HUES64 (cell line): Measurements from ENCODE around the gene CLCA2.

Source experiments
- H3K27ac ChIP-seq: 2 replicates; pipeline ENCODE4 v1.7.0; 2013; ENCODE audit warnings: low read depth, low read length, inconsistent platforms
- H3K27me3 ChIP-seq: 2 replicates; pipeline ENCODE4 v1.6.1; 2013; ENCODE audit warnings: mild to moderate bottlenecking, low read length; ENCODE audit not compliant: insufficient read depth
- H3K36me3 ChIP-seq: 2 replicates; pipeline ENCODE4 v1.6.1; 2013; ENCODE audit warnings: mild to moderate bottlenecking, low read length; ENCODE audit not compliant: insufficient read depth
- H3K4me1 ChIP-seq: 2 replicates; pipeline ENCODE4 v1.6.1; 2013; ENCODE audit warnings: mild to moderate bottlenecking, low read length, moderate library complexity; ENCODE audit not compliant: insufficient read depth
- H3K4me3 ChIP-seq: 2 replicates; pipeline ENCODE4 v1.5.1; 2013; ENCODE audit warnings: mild to moderate bottlenecking, low read length, moderate library complexity
- H3K9ac ChIP-seq: 2 replicates; pipeline ENCODE4 v1.6.1; 2013; ENCODE audit warnings: mild to moderate bottlenecking, low read depth, low read length
- H3K9me3 ChIP-seq: 2 replicates; pipeline ENCODE4 v1.6.1; 2013; ENCODE audit warnings: low read depth, low read length; ENCODE audit not compliant: insufficient read depth
- WGBS: fragments of 150-250, 120-280 bp; methylation state at CpG from one replicate; pipeline ENCODE4 v1.1.7; 2013; ENCODE audit warnings: missing lambda C conversion rate; 5-methylcytosine and 5-hydroxymethylcytosine counted together

CLCA2 gene

DNA sequence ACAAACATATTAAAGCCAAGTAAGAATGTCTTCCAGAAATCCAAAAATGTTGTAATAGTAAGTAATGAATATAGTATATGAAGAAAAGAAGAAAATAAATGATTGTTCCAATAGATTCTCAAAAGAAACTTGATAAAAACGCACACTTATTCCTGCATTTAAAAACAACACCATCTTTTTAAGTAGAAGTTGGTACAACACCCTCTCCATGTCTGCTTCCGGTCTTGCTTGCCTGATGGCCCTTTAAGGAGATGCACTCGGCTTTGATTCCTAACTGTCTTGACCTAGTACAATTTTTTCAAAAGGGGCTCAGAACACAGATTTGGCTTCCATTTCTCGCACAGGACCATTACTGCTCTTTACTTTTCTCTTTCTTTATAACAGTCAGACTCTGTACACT lies 53.7 kb downstream of the CLCA2 start:
- no peak overlapping the region for H3K9ac ChIP-seq
- H3K27me3 ChIP-seq = no peaks in the 10 kb centered on the region
- H3K4me3 ChIP-seq = no peak overlapping the region
- H3K4me1 ChIP-seq = peaks cover 7% of the 10 kb centered on the region; the same call in 1 of the 2 replicates
- H3K27ac ChIP-seq = no peak overlapping the region
- no peaks in the 10 kb centered on the region for H3K36me3 ChIP-seq
- no peaks in the 10 kb centered on the region for H3K9me3 ChIP-seq
- WGBS = 93% methylated on average over 4 of the region's 4 CpGs

DNA sequence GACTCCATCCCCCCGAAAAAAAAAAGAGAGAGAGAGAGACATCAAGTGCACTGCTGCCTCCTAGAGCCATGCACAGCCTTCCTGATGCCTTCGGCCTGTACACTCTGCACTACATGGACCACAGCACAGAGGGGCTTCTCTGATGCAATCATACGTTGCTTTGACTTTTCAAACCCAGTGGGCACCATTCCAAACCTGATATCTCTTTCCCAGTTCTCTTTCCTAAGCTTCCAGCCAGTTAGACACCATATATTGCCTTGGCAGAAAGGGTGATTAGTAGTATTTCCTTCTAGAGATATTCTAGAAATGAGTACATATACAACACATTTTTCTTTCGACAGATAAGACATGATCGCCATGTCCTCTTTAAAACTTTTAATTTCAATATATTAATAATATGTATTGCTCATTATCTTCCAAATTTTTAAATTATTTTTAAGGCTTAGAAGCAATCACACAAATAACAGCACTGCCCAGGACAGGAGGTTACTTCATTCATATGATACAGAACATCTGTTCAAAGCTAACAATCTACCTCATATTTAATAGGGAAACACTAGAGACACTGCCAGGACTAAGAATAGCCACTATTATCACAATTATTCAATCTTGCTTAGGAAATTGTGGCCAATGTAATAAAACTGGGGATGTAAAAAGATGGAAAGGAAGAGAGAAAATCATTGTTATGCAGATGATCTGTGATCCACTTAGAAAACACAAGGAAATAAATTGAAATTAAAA lies 54.6 kb downstream of the CLCA2 start:
- 92% methylated on average over 3 of the region's 5 CpGs for WGBS
- Histone ChIP-seq H3K4me3 (no peak overlapping the region), H3K9me3 (no peaks in the 10 kb centered on the region), H3K27ac (no peak overlapping the region), H3K36me3 (no peaks in the 10 kb centered on the region), H3K4me1 (peaks cover 9% of the 10 kb centered on the region; the same call in 1 of the 2 replicates), H3K27me3 (no peaks in the 10 kb centered on the region), H3K9ac (no peak overlapping the region)

DNA sequence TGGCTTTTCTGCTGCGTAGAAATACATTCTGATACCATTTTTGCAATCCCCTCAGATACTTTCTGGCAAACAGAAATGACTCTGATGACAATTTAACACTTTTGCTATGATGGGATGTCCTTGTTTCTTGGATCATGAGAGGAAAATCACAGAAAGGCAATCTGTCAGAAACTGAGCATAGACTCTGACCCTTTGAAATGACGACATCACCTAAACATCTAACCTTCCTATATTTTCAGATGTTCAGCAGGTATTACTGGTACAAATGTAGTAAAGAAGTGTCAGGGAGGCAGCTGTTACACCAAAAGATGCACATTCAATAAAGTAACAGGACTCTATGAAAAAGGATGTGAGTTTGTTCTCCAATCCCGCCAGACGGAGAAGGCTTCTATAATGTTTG lies 58.0 kb downstream of the CLCA2 start:
- H3K27ac ChIP-seq = no peak overlapping the region
- no peak overlapping the region for H3K9ac ChIP-seq
- peaks cover 9% of the 10 kb centered on the region; the same call in 1 of the 2 replicates for H3K4me1 ChIP-seq
- H3K9me3 ChIP-seq = no peaks in the 10 kb centered on the region
- H3K27me3 ChIP-seq = no peaks in the 10 kb centered on the region
- H3K4me3 ChIP-seq = no peak overlapping the region
- H3K36me3 ChIP-seq = no peaks in the 10 kb centered on the region
- WGBS = 92% methylated on average over 1 of the region's 4 CpGs

DNA sequence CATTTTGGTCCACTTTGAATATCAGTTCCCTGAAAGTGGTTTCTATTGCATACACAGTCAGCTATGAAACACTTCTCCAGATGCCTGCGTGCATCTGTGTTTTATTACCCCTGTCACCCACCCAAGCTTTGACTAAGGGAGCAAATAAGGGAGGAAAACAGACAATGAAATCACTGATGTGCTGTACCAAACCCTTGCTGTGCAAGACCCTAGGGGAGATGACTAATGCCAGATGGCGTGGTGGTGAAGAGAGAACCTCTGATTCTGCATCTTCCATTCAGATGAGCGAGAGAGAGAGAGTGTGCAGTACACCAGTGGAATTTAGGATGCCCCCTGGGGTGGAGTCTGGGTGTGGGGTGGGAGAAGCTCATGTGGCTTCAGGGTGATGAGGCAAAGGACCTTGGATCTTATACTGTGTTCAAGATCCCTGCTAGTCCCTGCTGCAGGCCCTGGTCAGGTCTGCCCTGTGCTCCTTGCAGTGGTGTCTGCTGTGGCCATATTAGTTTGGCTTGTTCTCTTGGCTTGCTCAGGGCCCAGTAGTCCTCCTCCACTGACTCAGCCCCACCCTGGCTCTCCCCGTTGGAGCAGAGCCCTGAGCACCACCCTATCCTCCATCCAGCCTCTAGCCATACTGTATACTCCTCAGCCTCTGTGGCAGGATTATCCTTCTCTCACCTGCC lies 63.3 kb downstream of the CLCA2 start:
- H3K36me3 ChIP-seq = no peaks in the 10 kb centered on the region
- no peaks in the 10 kb centered on the region for H3K9me3 ChIP-seq
- peaks cover 6% of the 10 kb centered on the region; the same call in 1 of the 2 replicates for H3K4me1 ChIP-seq
- H3K4me3 ChIP-seq = no peak overlapping the region
- H3K27me3 ChIP-seq = no peaks in the 10 kb centered on the region
- no peak overlapping the region for H3K27ac ChIP-seq
- H3K9ac ChIP-seq = no peak overlapping the region
- 88% methylated on average over 4 of the region's 4 CpGs for WGBS

DNA sequence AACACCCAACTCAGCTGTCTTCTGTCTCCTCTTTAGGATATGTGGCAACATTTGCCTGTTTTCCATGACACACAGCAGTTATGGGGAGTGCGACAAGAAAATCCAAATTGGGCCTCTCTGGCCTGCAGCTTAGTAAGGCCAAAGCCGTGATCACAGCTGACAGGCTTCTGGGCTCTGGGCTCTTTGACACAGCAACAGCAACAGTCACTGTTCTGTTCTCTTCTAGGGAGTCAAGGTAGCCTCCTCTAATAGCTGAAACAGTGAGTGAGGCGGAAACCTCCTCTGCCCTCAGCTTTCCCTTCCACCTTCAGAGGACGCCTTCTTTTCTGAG lies 63.8 kb downstream of the CLCA2 start:
- Histone ChIP-seq H3K36me3 (no peaks in the 10 kb centered on the region), H3K9ac (no peak overlapping the region), H3K27me3 (no peaks in the 10 kb centered on the region), H3K4me1 (0 out of 2 replicates have a peak, but pooled peaks cover under 1% of the 10 kb centered on the region), H3K27ac (no peak overlapping the region), H3K9me3 (no peaks in the 10 kb centered on the region), H3K4me3 (no peak overlapping the region)
- 95% methylated on average over 4 of the region's 4 CpGs for WGBS

DNA sequence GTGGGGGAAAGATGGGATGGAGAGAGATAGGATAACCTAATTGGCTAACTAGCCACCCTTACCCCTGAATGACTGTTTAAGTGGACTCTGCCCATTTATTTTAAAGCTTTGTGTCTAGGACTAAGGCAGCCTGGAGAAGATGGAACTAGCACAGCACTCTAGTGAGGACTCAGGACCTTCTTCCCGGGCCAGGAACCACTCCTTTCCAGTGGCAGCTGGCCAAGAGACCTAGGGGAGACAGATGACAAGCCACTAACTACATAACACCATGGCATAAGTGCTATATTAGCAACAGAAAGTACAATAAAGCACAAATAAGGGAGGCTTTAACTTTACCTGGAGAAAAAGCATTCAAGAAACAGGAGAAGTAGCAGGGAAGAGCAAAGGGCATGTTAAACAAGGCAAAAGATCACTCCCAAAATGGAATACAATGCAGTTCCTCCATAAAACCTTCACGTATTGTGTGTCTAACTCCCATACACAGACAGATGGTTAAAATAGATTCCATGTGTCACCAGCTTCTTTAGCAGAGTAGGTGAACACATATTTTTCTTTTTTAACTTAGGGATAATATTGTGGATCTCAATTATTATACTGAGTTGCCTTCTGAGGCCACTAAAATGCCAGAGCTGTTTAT lies 65.4 kb downstream of the CLCA2 start:
- Histone ChIP-seq H3K4me1 (peaks cover 3% of the 10 kb centered on the region; the same call in 1 of the 2 replicates), H3K4me3 (no peak overlapping the region), H3K27me3 (no peaks in the 10 kb centered on the region), H3K9ac (no peak overlapping the region), H3K9me3 (no peaks in the 10 kb centered on the region), H3K27ac (no peak overlapping the region), H3K36me3 (no peaks in the 10 kb centered on the region)
- WGBS = 91% methylated on average over 2 of the region's 2 CpGs

DNA sequence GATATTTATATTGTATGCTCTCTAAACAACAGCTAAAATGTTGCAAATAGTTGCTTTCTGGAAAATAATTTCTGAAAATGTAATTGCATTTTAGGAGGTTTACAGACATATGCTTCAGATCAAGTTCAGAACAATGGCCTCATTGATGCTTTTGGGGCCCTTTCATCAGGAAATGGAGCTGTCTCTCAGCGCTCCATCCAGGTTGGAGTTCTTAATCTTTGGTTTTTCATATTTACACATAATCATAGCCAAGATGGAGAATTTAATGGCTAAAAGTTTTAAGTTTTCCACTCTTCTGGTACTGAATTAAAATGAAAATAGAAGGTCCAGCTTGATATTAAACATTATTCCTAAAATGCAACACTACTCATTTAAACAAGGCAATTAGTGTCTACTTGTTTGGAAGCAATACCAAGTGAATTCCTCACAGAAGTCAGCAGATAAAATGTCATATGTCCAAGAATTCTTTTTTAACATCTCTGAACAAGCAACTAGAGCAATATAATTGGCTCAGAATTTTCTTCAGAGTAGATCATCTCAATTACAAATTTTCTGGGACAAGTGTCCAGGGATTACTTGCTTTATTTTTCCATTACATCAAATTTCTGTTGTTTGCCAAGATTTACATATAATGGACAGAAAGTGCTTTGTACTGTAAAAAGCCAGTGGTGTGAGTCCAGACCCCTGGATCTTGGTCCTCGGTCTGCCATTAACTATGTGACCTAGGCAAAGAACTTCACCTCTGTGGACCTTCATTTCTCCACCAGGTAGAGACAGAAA lies 67.4 kb downstream of the CLCA2 start:
- Histone ChIP-seq H3K9ac (no peak overlapping the region), H3K27ac (no peak overlapping the region), H3K27me3 (no peaks in the 10 kb centered on the region), H3K4me3 (no peak overlapping the region), H3K9me3 (no peaks in the 10 kb centered on the region), H3K36me3 (no peaks in the 10 kb centered on the region), H3K4me1 (peaks cover 4% of the 10 kb centered on the region; the same call in 1 of the 2 replicates)
- WGBS = 94% methylated on average over 2 of the region's 2 CpGs

DNA sequence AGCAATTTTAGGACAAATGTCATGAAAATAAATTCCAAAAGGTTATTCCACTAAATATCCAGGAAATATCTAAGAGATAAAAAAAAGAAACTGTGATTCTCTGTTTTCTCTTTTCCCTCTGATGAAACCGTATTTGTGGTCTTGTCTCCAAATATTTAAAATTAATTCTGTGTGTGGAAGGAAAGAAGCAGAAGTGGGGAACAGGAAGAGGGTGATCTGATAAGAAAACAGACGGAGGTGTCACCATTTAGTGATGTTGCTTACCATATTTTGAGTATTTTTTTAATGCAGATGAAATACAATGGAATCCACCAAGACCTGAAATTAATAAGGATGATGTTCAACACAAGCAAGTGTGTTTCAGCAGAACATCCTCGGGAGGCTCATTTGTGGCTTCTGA lies 74.3 kb downstream of the CLCA2 start:
- no peak overlapping the region for H3K4me3 ChIP-seq
- H3K9ac ChIP-seq = no peak overlapping the region
- H3K36me3 ChIP-seq = no peaks in the 10 kb centered on the region
- H3K4me1 ChIP-seq = peaks cover 18% of the 10 kb centered on the region
- 97% methylated on average over 3 of the region's 3 CpGs for WGBS
- H3K27ac ChIP-seq = no peak overlapping the region
- 0 out of 2 replicates have a peak, but pooled peaks cover 3% of the 10 kb centered on the region for H3K9me3 ChIP-seq
- H3K27me3 ChIP-seq = no peaks in the 10 kb centered on the region

DNA sequence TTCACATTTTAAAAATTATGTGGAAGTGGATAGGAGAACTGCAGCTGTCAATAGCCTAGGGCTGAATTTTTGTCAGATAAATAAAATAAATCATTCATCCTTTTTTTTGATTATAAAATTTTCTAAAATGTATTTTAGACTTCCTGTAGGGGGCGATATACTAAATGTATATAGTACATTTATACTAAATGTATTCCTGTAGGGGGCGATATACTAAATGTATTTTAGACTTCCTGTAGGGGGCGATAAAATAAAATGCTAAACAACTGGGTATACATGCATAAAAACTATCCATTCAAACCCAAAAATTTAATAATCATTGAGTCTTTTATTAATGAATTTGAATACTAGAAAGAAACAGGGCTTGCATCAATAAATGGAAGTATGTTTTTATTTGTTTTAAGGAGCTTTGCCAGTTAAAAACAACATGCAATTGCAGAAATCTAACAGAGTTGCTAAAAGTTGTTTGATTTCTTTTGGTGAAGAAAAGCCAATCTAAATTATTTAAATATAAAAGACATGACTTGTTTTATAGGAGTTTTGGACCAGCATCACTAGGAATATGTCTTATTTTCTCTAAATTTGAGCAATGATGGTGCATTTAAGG lies 76.1 kb downstream of the CLCA2 start:
- H3K27me3 ChIP-seq = no peaks in the 10 kb centered on the region

DNA sequence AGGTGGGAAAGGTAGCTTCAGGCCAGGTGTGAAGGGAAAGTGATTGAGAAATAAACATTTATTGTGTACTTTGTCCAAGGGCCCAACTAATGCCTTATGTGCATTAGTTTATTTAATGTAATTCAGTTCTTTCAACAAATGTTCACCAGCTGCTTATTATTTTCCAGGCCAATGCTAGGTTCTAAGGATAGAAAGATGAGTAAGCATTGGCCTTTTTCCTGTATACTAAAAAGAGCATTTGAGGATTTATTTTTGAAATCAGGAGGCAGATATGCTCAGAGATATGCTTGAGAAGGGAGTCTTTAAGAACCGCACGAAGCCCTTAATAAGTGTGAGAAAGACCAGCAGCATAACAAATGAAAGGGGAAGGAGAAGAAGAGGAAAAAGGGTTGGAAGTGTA lies 76.7 kb downstream of the CLCA2 start:
- WGBS = 90% methylated on average over 2 of the region's 2 CpGs
- Histone ChIP-seq H3K9me3 (0 out of 2 replicates have a peak, but pooled peaks cover 3% of the 10 kb centered on the region), H3K9ac (no peak overlapping the region), H3K36me3 (no peaks in the 10 kb centered on the region), H3K27ac (no peak overlapping the region), H3K4me1 (peaks cover 36% of the 10 kb centered on the region), H3K4me3 (no peak overlapping the region), H3K27me3 (no peaks in the 10 kb centered on the region)

More for the DNA sequence above, 76.1 kb downstream of the CLCA2 start:
- Histone ChIP-seq H3K9ac (no peak overlapping the region), H3K36me3 (no peaks in the 10 kb centered on the region), H3K9me3 (0 out of 2 replicates have a peak, but pooled peaks cover 3% of the 10 kb centered on the region), H3K4me1 (peaks cover 31% of the 10 kb centered on the region), H3K4me3 (no peak overlapping the region), H3K27ac (no peak overlapping the region)
- WGBS = no CpG with 5 or more reads among the region's 3 CpGs
